ENCODE results near the gene FRMD6. TPM values are rescaled to one million over a fixed set of nuclear protein-coding genes. Genes with fewer than 3 reads are reported as not detected.

FRMD6 gene
- total RNA-seq, 1 experiment from 2014 or later: 40.7 TPM

DNA sequence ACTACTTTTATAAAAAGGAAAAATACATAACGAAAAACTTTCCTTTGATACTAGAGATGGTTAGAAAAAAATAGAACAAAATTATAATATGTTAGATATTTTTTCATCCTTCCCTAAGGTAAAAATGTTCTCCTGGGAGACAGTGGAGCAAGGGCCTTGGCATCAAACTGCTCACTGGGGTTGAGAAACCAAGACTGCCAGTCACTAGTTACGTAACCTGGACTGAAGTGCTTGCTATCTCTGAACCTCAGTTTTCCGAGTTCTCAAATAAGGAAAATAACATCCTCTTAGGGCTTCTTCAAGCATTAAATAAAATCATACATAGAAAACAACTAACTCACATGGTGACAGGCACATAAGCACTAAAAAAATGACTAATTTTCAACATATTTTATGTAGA, 48.2 kb upstream of the FRMD6 start:
- H3K27me3 ChIP-seq (ENCODE audit: control insufficient read depth, insufficient read depth, low read length): no peaks in the 10 kb centered on the region
- no peaks in the 10 kb centered on the region for H3K4me1 ChIP-seq (ENCODE audit: control insufficient read depth, insufficient read depth, low read length)
- no peak for TF ChIP-seq SIN3A (IDR thresholded peaks at IDR 0.05; ENCODE audit: borderline replicate concordance, insufficient read depth, low read depth, low read length)
- TF ChIP-seq, protein P1, sequence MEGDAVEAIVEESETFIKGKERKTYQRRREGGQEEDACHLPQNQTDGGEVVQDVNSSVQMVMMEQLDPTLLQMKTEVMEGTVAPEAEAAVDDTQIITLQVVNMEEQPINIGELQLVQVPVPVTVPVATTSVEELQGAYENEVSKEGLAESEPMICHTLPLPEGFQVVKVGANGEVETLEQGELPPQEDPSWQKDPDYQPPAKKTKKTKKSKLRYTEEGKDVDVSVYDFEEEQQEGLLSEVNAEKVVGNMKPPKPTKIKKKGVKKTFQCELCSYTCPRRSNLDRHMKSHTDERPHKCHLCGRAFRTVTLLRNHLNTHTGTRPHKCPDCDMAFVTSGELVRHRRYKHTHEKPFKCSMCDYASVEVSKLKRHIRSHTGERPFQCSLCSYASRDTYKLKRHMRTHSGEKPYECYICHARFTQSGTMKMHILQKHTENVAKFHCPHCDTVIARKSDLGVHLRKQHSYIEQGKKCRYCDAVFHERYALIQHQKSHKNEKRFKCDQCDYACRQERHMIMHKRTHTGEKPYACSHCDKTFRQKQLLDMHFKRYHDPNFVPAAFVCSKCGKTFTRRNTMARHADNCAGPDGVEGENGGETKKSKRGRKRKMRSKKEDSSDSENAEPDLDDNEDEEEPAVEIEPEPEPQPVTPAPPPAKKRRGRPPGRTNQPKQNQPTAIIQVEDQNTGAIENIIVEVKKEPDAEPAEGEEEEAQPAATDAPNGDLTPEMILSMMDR (IDR thresholded peaks at IDR 0.05): no peak
- TF ChIP-seq TCF7L2 (IDR thresholded peaks at IDR 0.05; ENCODE audit: low read depth, low read length): no peak
- TF ChIP-seq POLR2AphosphoS5 (IDR thresholded peaks at IDR 0.05; ENCODE audit: low read depth, low read length): no peak
- TF ChIP-seq, protein P2, sequence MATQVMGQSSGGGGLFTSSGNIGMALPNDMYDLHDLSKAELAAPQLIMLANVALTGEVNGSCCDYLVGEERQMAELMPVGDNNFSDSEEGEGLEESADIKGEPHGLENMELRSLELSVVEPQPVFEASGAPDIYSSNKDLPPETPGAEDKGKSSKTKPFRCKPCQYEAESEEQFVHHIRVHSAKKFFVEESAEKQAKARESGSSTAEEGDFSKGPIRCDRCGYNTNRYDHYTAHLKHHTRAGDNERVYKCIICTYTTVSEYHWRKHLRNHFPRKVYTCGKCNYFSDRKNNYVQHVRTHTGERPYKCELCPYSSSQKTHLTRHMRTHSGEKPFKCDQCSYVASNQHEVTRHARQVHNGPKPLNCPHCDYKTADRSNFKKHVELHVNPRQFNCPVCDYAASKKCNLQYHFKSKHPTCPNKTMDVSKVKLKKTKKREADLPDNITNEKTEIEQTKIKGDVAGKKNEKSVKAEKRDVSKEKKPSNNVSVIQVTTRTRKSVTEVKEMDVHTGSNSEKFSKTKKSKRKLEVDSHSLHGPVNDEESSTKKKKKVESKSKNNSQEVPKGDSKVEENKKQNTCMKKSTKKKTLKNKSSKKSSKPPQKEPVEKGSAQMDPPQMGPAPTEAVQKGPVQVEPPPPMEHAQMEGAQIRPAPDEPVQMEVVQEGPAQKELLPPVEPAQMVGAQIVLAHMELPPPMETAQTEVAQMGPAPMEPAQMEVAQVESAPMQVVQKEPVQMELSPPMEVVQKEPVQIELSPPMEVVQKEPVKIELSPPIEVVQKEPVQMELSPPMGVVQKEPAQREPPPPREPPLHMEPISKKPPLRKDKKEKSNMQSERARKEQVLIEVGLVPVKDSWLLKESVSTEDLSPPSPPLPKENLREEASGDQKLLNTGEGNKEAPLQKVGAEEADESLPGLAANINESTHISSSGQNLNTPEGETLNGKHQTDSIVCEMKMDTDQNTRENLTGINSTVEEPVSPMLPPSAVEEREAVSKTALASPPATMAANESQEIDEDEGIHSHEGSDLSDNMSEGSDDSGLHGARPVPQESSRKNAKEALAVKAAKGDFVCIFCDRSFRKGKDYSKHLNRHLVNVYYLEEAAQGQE (IDR thresholded peaks at IDR 0.05; ENCODE audit: insufficient read depth in 1 of 2, low read depth in 2 of 2, low read length in 1 of 2): no peak
- no TSS peak for BruUV-seq (replicated peaks)
- ATAC-seq (no peak), DNase-seq (ENCODE audit: low read depth, low spot score) (no peak)
- H3K4me3 ChIP-seq (ENCODE audit: low read depth in 2 of 2, low read length in 2 of 2): no peak overlapping the region
- CTCF ChIA-PET: no interaction called here
- no peaks in the 10 kb centered on the region for H3K36me3 ChIP-seq (ENCODE audit: control insufficient read depth, insufficient read depth, low read length)
- intact Hi-C loops (cut with micrococcal nuclease; ENCODE audit: unreplicated experiment) (no loop called here), in situ Hi-C loops (cut with HindIII; ENCODE audit: low pct_unique_long_range_greater_than_20kb, low sequenced_read_pairs) (no loop called here)
- no peak overlapping the region for H3K27ac ChIP-seq (ENCODE audit: low read length)
- no peaks in the 10 kb centered on the region for H3K9me3 ChIP-seq (ENCODE audit: control insufficient read depth, insufficient read depth, low read depth, low read length)
- POLR2A ChIA-PET: no interaction called here

DNA sequence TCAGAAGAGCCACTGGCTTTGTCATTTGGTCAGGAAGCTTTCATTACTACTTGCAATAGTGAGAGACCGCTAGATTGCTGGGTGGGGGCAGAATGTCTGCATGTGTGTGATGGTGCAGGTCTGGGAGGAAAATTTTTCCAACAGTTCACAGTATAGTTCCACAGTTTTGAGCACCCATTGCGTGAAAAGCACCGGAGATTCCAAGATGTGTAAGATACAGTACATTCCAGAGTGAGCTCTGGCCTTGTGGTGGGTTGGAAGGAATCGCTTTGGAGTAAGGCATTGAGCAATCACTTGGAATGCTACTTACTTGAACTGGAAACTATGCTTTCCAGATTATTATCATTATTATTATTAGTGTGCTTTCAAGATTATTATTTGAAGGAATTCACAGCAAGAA, 47.6 kb upstream of the FRMD6 start:
- no peaks in the 10 kb centered on the region for H3K9me3 ChIP-seq (ENCODE audit: control insufficient read depth, insufficient read depth, low read depth, low read length)
- intact Hi-C loops (cut with micrococcal nuclease; ENCODE audit: unreplicated experiment) (no loop called here), in situ Hi-C loops (cut with HindIII; ENCODE audit: low pct_unique_long_range_greater_than_20kb, low sequenced_read_pairs) (no loop called here)
- ATAC-seq (no peak), DNase-seq (ENCODE audit: low read depth, low spot score) (no peak)
- no peak overlapping the region for H3K27ac ChIP-seq (ENCODE audit: low read length)
- POLR2A ChIA-PET: no interaction called here
- TF ChIP-seq, protein P1 (IDR thresholded peaks at IDR 0.05): no peak
- TF ChIP-seq SIN3A (IDR thresholded peaks at IDR 0.05; ENCODE audit: borderline replicate concordance, insufficient read depth, low read depth, low read length) (no peak), TCF7L2 (IDR thresholded peaks at IDR 0.05; ENCODE audit: low read depth, low read length) (no peak)
- CTCF ChIA-PET: no interaction called here
- BruUV-seq (replicated peaks): no TSS peak
- H3K4me1 ChIP-seq (ENCODE audit: control insufficient read depth, insufficient read depth, low read length): no peaks in the 10 kb centered on the region
- H3K36me3 ChIP-seq (ENCODE audit: control insufficient read depth, insufficient read depth, low read length): no peaks in the 10 kb centered on the region
- H3K4me3 ChIP-seq (ENCODE audit: low read depth in 2 of 2, low read length in 2 of 2): no peak overlapping the region
- no peaks in the 10 kb centered on the region for H3K27me3 ChIP-seq (ENCODE audit: control insufficient read depth, insufficient read depth, low read length)

All from Panc1 (cell line).